ENCODE measurements around the gene ARL15. TPM values are rescaled to one million over a fixed set of nuclear protein-coding genes. Genes with fewer than 3 reads are reported as not detected.

ARL15 gene
- total and polyA plus RNA-seq, 2 of the 4 experiments (the other 2 are of a cell fraction) = 7.3 to 19.2 TPM

DNA sequence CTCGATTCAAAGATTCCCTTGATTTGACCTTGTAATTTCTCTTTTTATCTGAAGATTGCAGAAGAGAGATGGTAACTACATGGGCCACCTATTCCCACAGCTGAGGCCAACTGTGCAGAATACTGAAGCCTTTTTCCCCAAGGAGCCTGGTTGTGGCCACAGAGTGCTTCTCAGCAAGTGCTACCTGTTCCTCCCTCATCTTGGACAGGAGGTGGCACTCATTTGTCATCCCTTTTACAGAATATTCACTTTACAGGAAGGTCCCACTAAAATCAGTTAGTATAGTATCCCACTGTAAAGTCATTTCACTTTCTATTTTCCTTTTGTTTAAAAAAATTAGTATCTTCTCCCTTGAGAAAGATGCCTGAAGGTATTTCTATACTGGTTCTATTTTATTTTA is 346.4 kb downstream of the ARL15 start:
- Histone ChIP-seq H3K4me2 (ENCODE audit: low read depth, low read length) (no peak overlapping the region), H3K4me3 (ENCODE audit: insufficient read depth, low read depth, low read length) (no peak overlapping the region), H3K4ac (ENCODE audit: low read depth, low read length) (no peak overlapping the region), H3K27me3 (ENCODE audit: control insufficient read depth, insufficient read depth, low read length) (no peaks in the 10 kb centered on the region), H2BK120ac (ENCODE audit: low read depth, low read length) (no peak overlapping the region), H2AFZ (replicated peaks; ENCODE audit: low read length, poor library complexity) (no peak overlapping the region), H3K79me1 (ENCODE audit: low read depth in 1 of 2, low read length in 2 of 2) (no peaks in the 10 kb centered on the region), H2BK20ac (ENCODE audit: low read depth, low read length) (no peak overlapping the region), H3K9ac (ENCODE audit: low read depth, low read length) (no peak overlapping the region), H4K20me1 (ENCODE audit: insufficient read depth, low read length) (no peaks in the 10 kb centered on the region), H2AK5ac (ENCODE audit: low read depth, low read length) (no peak overlapping the region), H3K4me1 (ENCODE audit: control insufficient read depth, insufficient read depth, low read length) (no peaks in the 10 kb centered on the region), H4K8ac (ENCODE audit: low read depth in 2 of 2, low read length in 2 of 2) (no peak overlapping the region), H3K18ac (ENCODE audit: low read depth, low read length) (no peak overlapping the region), H2BK15ac (ENCODE audit: low read depth, low read length) (no peak overlapping the region), H3K56ac (ENCODE audit: extremely low read depth, insufficient read depth, low read length) (no peak overlapping the region), H3K36me3 (ENCODE audit: control insufficient read depth, insufficient read depth, low read length) (no peaks in the 10 kb centered on the region), H4K5ac (ENCODE audit: low read depth, low read length) (no peak overlapping the region), H2BK5ac (ENCODE audit: low read depth, low read length, poor library complexity, severe bottlenecking) (no peak overlapping the region), H3K9me1 (ENCODE audit: insufficient read depth, low read length) (no peaks in the 10 kb centered on the region), H2AK9ac (replicated peaks; ENCODE audit: low read depth, low read length, poor library complexity) (no peak overlapping the region), H3K23ac (ENCODE audit: low read depth, low read length) (no peak overlapping the region), H4K91ac (ENCODE audit: insufficient read depth, low read depth, low read length) (no peak overlapping the region), H3K9me3 (ENCODE audit: control insufficient read depth, insufficient read depth, low read length) (no peaks in the 10 kb centered on the region), H3K14ac (replicated peaks; ENCODE audit: low read depth, low read length) (no peak overlapping the region), H3K27ac (ENCODE audit: insufficient read depth, low read length) (no peak overlapping the region)
- TF ChIP-seq MXI1 (IDR thresholded peaks at IDR 0.05; ENCODE audit: borderline replicate concordance, low read depth, low read length) (no peak), RFX5 (IDR thresholded peaks at IDR 0.05; ENCODE audit: low read depth, low read length) (no peak), FOS (IDR thresholded peaks at IDR 0.05; ENCODE audit: low read depth, low read length) (no peak), RCOR1 (IDR thresholded peaks at IDR 0.05; ENCODE audit: insufficient replicate concordance, low read length) (no peak), RAD21 (IDR thresholded peaks at IDR 0.05; ENCODE audit: low read length) (no peak), MAFK (IDR thresholded peaks at IDR 0.05; ENCODE audit: low read depth, low read length) (no peak), SMC3 (IDR thresholded peaks at IDR 0.05; ENCODE audit: low read depth, low read length) (no peak), POLR2A (IDR thresholded peaks at IDR 0.05; ENCODE audit: low read depth, low read length) (no peak), BHLHE40 (IDR thresholded peaks at IDR 0.05; ENCODE audit: low read depth, low read length) (no peak), CHD1 (IDR thresholded peaks at IDR 0.05; ENCODE audit: low read depth, low read length) (no peak), CEBPB (IDR thresholded peaks at IDR 0.05; ENCODE audit: low read depth, low read length) (no peak)
- TF ChIP-seq, protein P1, sequence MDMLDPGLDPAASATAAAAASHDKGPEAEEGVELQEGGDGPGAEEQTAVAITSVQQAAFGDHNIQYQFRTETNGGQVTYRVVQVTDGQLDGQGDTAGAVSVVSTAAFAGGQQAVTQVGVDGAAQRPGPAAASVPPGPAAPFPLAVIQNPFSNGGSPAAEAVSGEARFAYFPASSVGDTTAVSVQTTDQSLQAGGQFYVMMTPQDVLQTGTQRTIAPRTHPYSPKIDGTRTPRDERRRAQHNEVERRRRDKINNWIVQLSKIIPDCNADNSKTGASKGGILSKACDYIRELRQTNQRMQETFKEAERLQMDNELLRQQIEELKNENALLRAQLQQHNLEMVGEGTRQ (IDR thresholded peaks at IDR 0.05; ENCODE audit: low read depth, low read length) = no peak
- TF ChIP-seq, protein P2, sequence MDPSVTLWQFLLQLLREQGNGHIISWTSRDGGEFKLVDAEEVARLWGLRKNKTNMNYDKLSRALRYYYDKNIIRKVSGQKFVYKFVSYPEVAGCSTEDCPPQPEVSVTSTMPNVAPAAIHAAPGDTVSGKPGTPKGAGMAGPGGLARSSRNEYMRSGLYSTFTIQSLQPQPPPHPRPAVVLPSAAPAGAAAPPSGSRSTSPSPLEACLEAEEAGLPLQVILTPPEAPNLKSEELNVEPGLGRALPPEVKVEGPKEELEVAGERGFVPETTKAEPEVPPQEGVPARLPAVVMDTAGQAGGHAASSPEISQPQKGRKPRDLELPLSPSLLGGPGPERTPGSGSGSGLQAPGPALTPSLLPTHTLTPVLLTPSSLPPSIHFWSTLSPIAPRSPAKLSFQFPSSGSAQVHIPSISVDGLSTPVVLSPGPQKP (IDR thresholded peaks at IDR 0.05; ENCODE audit: borderline replicate concordance, low read depth, low read length) = no peak
- TF ChIP-seq, protein P3, sequence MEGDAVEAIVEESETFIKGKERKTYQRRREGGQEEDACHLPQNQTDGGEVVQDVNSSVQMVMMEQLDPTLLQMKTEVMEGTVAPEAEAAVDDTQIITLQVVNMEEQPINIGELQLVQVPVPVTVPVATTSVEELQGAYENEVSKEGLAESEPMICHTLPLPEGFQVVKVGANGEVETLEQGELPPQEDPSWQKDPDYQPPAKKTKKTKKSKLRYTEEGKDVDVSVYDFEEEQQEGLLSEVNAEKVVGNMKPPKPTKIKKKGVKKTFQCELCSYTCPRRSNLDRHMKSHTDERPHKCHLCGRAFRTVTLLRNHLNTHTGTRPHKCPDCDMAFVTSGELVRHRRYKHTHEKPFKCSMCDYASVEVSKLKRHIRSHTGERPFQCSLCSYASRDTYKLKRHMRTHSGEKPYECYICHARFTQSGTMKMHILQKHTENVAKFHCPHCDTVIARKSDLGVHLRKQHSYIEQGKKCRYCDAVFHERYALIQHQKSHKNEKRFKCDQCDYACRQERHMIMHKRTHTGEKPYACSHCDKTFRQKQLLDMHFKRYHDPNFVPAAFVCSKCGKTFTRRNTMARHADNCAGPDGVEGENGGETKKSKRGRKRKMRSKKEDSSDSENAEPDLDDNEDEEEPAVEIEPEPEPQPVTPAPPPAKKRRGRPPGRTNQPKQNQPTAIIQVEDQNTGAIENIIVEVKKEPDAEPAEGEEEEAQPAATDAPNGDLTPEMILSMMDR (conservative IDR thresholded peaks at IDR 0.05; ENCODE audit: low read depth, low read length) = no peak
- intact Hi-C loops (cut with micrococcal nuclease) = no loop called here
- ATAC-seq (ENCODE audit: low read depth) = no peak
- in situ Hi-C loops (cut with MboI; ENCODE audit: low sequenced_read_pairs) = no loop called here
- POLR2A ChIA-PET (ENCODE audit: unreplicated experiment) = no interaction called here
- dilution Hi-C loops (cut with HindIII; ENCODE audit: low sequenced_read_pairs, unreplicated experiment) = no loop called here
- CTCF ChIA-PET = no interaction called here
- WGBS, 2 experiments (ENCODE audit: extremely low coverage in 2 of 2, insufficient read length in 1 of 2) = no CpG with 5 or more reads among the region's 1 CpG
- DNase-seq = no peak
- no TSS peak for BruUV-seq (replicated peaks)
